Glutamatergic neuron (in vitro differentiated cells): ENCODE measurements around the gene HSPE1. TPM values are rescaled to one million over a fixed set of nuclear protein-coding genes. Genes with fewer than 3 reads are reported as not detected.
"Not testable (repeated sequence)": the region's sequence is repeated elsewhere in the genome, so short reads cannot be mapped to it uniquely, and the experiment has no call there.

Experiments
- DNase-seq: peaks from one replicate; pipeline ENCODE4 v3.0.0; 2022
- H3K27ac Mint-ChIP-seq: one replicate; pipeline ENCODE4 v1.8.0; 2020; ENCODE audit warnings: mild to moderate bottlenecking, mixed read lengths, inconsistent platforms; ENCODE audit not compliant: unreplicated experiment
- H3K27me3 Mint-ChIP-seq: one replicate; pipeline ENCODE4 v1.8.0; 2020; ENCODE audit warnings: mild to moderate bottlenecking, moderate library complexity, mixed read lengths, inconsistent platforms; ENCODE audit not compliant: unreplicated experiment
- H3K36me3 Mint-ChIP-seq: one replicate; pipeline ENCODE4 v1.8.0; 2020; ENCODE audit warnings: mild to moderate bottlenecking, mixed read lengths, inconsistent platforms; ENCODE audit not compliant: unreplicated experiment
- H3K4me1 Mint-ChIP-seq: one replicate; pipeline ENCODE4 v1.8.0; 2020; ENCODE audit warnings: mild to moderate bottlenecking, low read depth, mixed read lengths, inconsistent platforms; ENCODE audit not compliant: unreplicated experiment
- H3K4me3 Mint-ChIP-seq: one replicate; pipeline ENCODE4 v1.8.0; 2020; ENCODE audit warnings: mild to moderate bottlenecking, mixed read lengths, inconsistent platforms; ENCODE audit not compliant: unreplicated experiment
- H3K9me3 Mint-ChIP-seq: one replicate; pipeline ENCODE4 v1.8.0; 2020; ENCODE audit warnings: mild to moderate bottlenecking, moderate library complexity, mixed read lengths, inconsistent platforms; ENCODE audit not compliant: unreplicated experiment
- CTCF ChIP-seq: fragments of 200-600 bp; sonication (generic); IDR thresholded peaks from one replicate; pipeline ENCODE4 v1.5.0; 2021; ENCODE audit not compliant: partially characterized antibody, unreplicated experiment
- long read RNA-seq: library from polyadenylated mRNA; unstranded; transcript quantifications from one replicate; pipeline ENCODE4 v2.0.0, GENCODE V29; 2020; ENCODE audit not compliant: unreplicated experiment
- total RNA-seq: library from RNA; stranded (reverse); fragmentation: NEBNext Ultra II Directional; extraction: Animal tissue kit (Norgen Biotek cat#: 25700); gene quantifications from one replicate; pipeline ENCODE4 v1.2.1, GENCODE V29; 2021; ENCODE audit not compliant: unreplicated experiment

The HSPE1 gene
- total RNA-seq: 83.5 TPM
- long read RNA-seq, transcript HSPE1-201 (4 exons, 950 nt): major isoform, 131 of 139 reads
- long read RNA-seq, partial matches to known transcripts: 3 of 139 reads
- long read RNA-seq, other reads (novel, unspliced or antisense): 5 of 139 reads

GRCh38 chr2:197499594-197500502, at the start of gene HSPE1, which contains the start of gene HSPD1:
Gene HSPE1 (plus strand): TSS chr2:197500379. CDS start chr2:197500437, 58 bp downstream.
Gene HSPD1 (minus strand): TSS chr2:197499840. CDS start chr2:197498848, 992 bp downstream.
- no peak for TF ChIP-seq CTCF
- Mint-ChIP-seq H3K27me3 (peaks cover 4% of the 10 kb centered on the region), H3K4me1 (peaks cover 17% of the 10 kb centered on the region), H3K4me3 (peak within 1 kb of the TSS; percentile 97), H3K27ac (peak within 1 kb of the TSS; percentile 91), H3K36me3 (no peaks in the 10 kb centered on the region), H3K9me3 (peaks cover 8% of the 10 kb centered on the region)
- DNase-seq: peak; percentile 98

GRCh38 chr2:197450465-197450864, 49.7 kb upstream of the HSPE1 start:
- peaks cover 6% of the 10 kb centered on the region for H3K27me3 Mint-ChIP-seq
- no peak for DNase-seq
- peaks cover 5% of the 10 kb centered on the region for H3K9me3 Mint-ChIP-seq
- H3K4me3 Mint-ChIP-seq: no peak overlapping the region
- H3K4me1 Mint-ChIP-seq: peaks cover 10% of the 10 kb centered on the region
- no peak overlapping the region for H3K27ac Mint-ChIP-seq
- no peaks in the 10 kb centered on the region for H3K36me3 Mint-ChIP-seq
- no peak for TF ChIP-seq CTCF

- not testable (repeated sequence) for H3K36me3 Mint-ChIP-seq, DNase-seq, H3K4me3 Mint-ChIP-seq, H3K27ac Mint-ChIP-seq, H3K27me3 Mint-ChIP-seq, H3K9me3 Mint-ChIP-seq, H3K4me1 Mint-ChIP-seq
Observed at GRCh38 chr2:197450935-197451358, 49.2 kb upstream of the HSPE1 start.

GRCh38 chr2:197452754-197453122, 47.4 kb upstream of the HSPE1 start:
- Mint-ChIP-seq H3K27ac (peak overlapping the region; percentile 98), H3K36me3 (no peaks in the 10 kb centered on the region), H3K27me3 (peaks cover 6% of the 10 kb centered on the region), H3K4me1 (peaks cover 10% of the 10 kb centered on the region), H3K4me3 (peak overlapping the region; percentile 100), H3K9me3 (peaks cover 5% of the 10 kb centered on the region)
- no peak for TF ChIP-seq CTCF
- DNase-seq: no peak

- Mint-ChIP-seq H3K4me1 (peaks cover 10% of the 10 kb centered on the region), H3K27me3 (peaks cover 6% of the 10 kb centered on the region), H3K4me3 (peak within 1 kb of the TSS; percentile 100), H3K36me3 (no peaks in the 10 kb centered on the region), H3K27ac (peak within 1 kb of the TSS; percentile 98), H3K9me3 (peaks cover 5% of the 10 kb centered on the region)
- TF ChIP-seq CTCF: no peak
- DNase-seq: peak; percentile 96
Observed at GRCh38 chr2:197453123-197453913, 46.9 kb upstream of the HSPE1 start, which contains the start of gene COQ10B. Gene COQ10B (plus strand): TSS chr2:197453552. CDS start chr2:197453561, 9 bp downstream.
